Mucosa of descending colon (tissue), 3 donors: ENCODE data around the gene SULF2. TPM values are rescaled to one million over a fixed set of nuclear protein-coding genes. Genes with fewer than 3 reads are reported as not detected.
A peak's percentile ranks its signal among the peaks of the same experiment; 100 is the strongest.

Experiments used
- ATAC-seq: fragments of 200-7000 bp; cut with Tn5 transposase; one replicate; pipeline ENCODE4 v1.9.1; 2020; ENCODE audit warnings: mild to moderate bottlenecking, moderate library complexity
- DNase-seq, 3 donors: peaks; one replicate each; pipeline ENCODE4 v3.0.0-alpha.2; 2020
- H3K36me3 ChIP-seq: fragments of 200-600 bp; one replicate; pipeline ENCODE4 v1.8.0; 2021; ENCODE audit warnings: low read depth, mild to moderate bottlenecking
- H3K4me1 ChIP-seq: fragments of 200-600 bp; one replicate; pipeline ENCODE4 v1.8.0; 2021; ENCODE audit warnings: low read depth, mild to moderate bottlenecking
- H3K4me3 ChIP-seq: fragments of 200-600 bp; one replicate; pipeline ENCODE4 v1.8.0; 2021; ENCODE audit warnings: mild to moderate bottlenecking
- H3K9me3 ChIP-seq: fragments of 200-600 bp; one replicate; pipeline ENCODE4 v1.8.0; 2021; ENCODE audit warnings: mild to moderate bottlenecking
- intact Hi-C, 2 donors: fragments of 100-400 bp; cut with DNase I in 1 of 2; cut with micrococcal nuclease in 1 of 2; formaldehyde crosslinking; loops; one replicate each; pipeline versions ENCODE4 v1.11.0 to v1.11.1; 2022; cut with DNase I, micrococcal nuclease
- total RNA-seq, 3 donors: library from RNA; stranded (reverse); fragmentation: NEBNext Ultra II Directional in 2 of 3; extraction: Animal tissue kit (Norgen Biotek cat#: 25700) in 2 of 3; gene quantifications; one replicate each; pipeline versions ENCODE4 v1.2.1 to v1.2.4, GENCODE V29; 2021 to 2023
- TF ChIP-seq, protein P1 (sequence below): fragments of 200-600 bp; IDR thresholded peaks from one replicate; pipeline ENCODE4 v1.8.0; 2022; ENCODE audit warnings: antibody characterized with exemption, mild to moderate bottlenecking
- donor health status: DM: no; HTN: no; CAD: no; lungs with moderate emphysema.
- donor health status: DM: no; HTN: no; CAD: no.
- donor health status: DM: no; HTN: yes; CAD: no.

The SULF2 gene
- total RNA-seq, 3 donors from 2014 or later = 102 to 181 (median 144) TPM

DNA sequence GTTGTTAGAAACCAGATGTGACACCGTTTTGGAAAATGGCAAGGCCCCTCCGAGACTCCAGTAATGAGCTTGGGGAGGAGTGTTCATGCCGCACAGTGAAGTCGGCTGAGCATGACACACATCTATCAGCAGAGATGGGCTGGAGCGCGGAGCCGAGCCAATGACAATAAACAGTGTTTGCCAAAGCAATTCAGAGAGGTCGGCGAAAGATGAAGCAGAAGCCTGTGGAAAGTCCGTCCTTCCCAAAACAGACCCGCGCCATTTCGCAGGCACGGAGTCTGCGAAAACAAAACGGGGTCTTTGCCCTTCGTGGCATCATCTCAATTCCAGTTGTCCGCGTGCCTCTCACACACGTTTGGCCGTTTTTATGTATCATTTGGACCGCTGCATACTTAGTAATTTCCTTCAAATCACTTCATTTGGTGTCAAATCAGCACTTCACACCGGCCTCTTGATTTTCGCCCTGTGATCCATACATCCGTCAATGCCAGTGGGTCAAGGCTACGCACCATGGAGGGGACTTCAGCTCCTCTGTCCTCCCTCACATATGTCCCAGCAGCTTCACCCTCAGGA lies 71.3 kb downstream of the SULF2 start:
- intact Hi-C loops = no loop called here
- H3K36me3 ChIP-seq = no peaks in the 10 kb centered on the region
- H3K4me3 ChIP-seq = no peak overlapping the region
- H3K4me1 ChIP-seq = no peaks in the 10 kb centered on the region
- no peaks in the 10 kb centered on the region for H3K9me3 ChIP-seq
- DNase-seq (no peak), ATAC-seq (no peak)
- TF ChIP-seq, protein P1, sequence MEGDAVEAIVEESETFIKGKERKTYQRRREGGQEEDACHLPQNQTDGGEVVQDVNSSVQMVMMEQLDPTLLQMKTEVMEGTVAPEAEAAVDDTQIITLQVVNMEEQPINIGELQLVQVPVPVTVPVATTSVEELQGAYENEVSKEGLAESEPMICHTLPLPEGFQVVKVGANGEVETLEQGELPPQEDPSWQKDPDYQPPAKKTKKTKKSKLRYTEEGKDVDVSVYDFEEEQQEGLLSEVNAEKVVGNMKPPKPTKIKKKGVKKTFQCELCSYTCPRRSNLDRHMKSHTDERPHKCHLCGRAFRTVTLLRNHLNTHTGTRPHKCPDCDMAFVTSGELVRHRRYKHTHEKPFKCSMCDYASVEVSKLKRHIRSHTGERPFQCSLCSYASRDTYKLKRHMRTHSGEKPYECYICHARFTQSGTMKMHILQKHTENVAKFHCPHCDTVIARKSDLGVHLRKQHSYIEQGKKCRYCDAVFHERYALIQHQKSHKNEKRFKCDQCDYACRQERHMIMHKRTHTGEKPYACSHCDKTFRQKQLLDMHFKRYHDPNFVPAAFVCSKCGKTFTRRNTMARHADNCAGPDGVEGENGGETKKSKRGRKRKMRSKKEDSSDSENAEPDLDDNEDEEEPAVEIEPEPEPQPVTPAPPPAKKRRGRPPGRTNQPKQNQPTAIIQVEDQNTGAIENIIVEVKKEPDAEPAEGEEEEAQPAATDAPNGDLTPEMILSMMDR = no peak

DNA sequence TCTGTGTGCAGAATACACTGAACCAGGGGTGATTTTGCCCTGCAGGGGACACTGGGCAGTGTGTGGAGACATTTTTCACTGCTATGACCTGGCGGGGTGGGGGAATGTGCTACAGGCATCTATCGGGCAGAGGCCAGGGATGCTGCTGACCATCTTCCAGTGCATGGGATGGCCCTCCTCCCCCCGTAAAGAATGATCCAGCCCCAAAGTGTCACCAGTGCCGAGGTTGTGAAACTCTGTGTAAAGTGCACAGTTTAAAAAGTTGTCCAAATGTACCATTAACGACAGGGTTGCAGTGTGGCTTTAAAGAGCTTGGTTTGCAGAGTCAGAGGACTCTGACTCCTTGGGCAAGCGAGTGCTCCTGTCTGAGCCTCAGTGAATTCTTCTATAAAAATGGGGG lies 72.1 kb downstream of the SULF2 start:
- no peak for DNase-seq
- TF ChIP-seq, protein P1 = no peak
- H3K36me3 ChIP-seq = no peaks in the 10 kb centered on the region
- no peak overlapping the region for H3K4me3 ChIP-seq
- no peak for ATAC-seq
- intact Hi-C loops = no loop called here
- no peaks in the 10 kb centered on the region for H3K9me3 ChIP-seq
- H3K4me1 ChIP-seq = no peaks in the 10 kb centered on the region

DNA sequence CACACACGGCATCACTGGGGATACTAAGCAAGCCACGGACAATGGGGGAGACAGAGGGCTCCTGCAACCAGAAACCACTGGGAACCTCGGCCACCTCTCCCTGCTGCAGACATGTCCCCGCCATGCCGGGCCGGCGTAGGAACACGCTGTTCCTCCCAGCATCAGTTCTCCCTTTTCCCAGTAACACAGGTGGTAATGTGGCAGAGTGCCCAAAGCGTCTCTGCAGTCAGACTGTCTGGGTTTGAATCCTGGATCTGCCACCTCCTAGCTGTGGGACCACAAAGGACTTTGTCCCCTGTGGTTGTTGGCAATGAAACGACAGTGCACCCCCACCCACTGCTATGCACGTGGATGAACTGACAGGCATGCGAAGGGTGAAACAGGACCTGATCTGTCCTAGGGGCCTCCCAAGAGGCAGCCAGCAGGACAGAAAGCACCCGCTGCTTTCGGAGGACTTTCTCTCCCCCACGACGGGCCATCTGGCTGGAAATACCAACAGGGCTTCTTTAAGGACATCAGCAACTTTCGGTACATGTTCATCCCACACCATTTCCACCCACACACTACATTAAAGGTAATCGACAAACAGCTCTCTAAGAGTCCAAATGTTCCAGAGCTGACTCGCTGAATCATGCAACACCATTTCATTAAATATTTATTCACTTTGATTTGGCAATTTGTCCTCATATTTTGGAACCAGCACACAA lies 74.1 kb downstream of the SULF2 start:
- no peaks in the 10 kb centered on the region for H3K36me3 ChIP-seq
- peak; percentile 49 for ATAC-seq
- DNase-seq = no peak
- no peak overlapping the region for H3K4me3 ChIP-seq
- no peaks in the 10 kb centered on the region for H3K4me1 ChIP-seq
- intact Hi-C loops = no loop called here
- no peaks in the 10 kb centered on the region for H3K9me3 ChIP-seq
- TF ChIP-seq, protein P1 = no peak

DNA sequence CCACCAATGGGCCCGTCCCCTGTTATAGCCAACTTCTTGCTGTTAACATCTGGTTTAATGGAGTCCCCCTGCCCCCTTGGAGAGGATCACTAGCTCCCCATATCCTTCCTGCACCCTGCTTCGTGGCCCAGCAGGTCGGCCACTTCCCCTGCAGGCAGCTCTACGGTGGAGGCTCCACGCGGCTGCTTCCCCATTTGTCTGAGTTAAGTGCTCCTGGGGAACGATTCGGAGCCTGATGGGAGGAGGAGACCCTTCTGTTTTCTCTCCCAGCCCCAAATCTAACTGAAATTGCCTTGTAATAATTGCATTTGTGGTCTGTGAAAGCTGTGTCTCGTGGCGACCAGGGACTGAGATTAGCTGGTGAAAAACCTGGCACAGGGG lies 74.6 kb downstream of the SULF2 start:
- Histone ChIP-seq H3K4me1 (no peaks in the 10 kb centered on the region), H3K4me3 (no peak overlapping the region), H3K36me3 (no peaks in the 10 kb centered on the region), H3K9me3 (no peaks in the 10 kb centered on the region)
- intact Hi-C loops = no loop called here
- ATAC-seq (no peak), DNase-seq (no peak)
- TF ChIP-seq, protein P1 = no peak

DNA sequence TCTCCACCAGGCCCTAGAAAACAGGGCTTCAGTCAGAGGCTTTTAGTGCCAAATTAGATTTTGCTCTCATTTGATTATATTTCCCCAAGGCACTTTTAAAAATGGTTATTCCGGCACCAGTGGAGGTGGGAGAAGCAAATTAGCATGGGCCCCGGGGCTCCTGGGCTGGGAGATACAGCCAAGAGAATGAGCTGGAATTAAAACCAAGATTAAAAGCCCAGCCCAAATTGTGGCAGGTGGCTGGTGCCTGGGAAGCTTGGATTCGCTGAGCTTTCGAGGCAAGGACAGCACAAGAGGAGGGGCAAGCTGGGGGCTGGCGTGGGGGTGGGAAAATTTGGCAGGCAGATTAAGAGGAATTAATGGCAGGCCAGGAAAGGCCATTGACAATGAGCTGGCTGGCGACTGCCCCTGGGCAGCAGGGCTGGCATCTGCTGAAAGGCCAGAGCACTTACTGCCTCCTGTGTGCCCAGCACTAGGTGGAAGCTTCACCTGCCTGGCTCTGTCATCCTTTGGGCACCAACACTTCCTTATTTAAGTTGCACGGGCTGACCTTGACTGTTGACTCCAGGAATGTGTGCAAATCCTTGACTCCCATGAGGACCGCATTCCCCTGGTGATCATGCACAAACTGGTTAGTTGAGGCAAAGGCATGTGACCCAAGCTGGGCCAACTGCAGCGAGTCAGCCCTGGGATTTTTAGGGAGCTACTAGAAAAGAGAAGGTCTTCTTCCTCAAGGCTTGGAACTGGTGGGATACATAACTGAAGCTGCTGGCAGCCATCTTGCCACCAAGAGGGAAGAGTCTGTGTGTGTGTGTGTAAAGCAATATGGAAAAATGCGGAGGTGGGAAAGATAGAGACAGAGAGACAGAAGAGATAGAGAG lies 76.1 kb downstream of the SULF2 start:
- Histone ChIP-seq H3K36me3 (no peaks in the 10 kb centered on the region), H3K4me1 (no peaks in the 10 kb centered on the region), H3K4me3 (no peak overlapping the region), H3K9me3 (no peaks in the 10 kb centered on the region)
- no peak for ATAC-seq
- DNase-seq = no peak
- TF ChIP-seq, protein P1 = no peak
- intact Hi-C loops = no loop called here
